Activated naive CD4-positive, alpha-beta T cell treated with anti-CD3 and anti-CD28 coated beads, Interleukin-2, amount 10 ng/mL, durations not matched to agents 7 days and 5 days (primary cell): ENCODE results near the gene TVP23B.
"Not testable (repeated sequence)": the region's sequence is repeated elsewhere in the genome, so short reads cannot be mapped to it uniquely, and the experiment has no call there.

Experiments
- CTCF ChIA-PET: fragments of 350-600 bp; sonication (Branson Sonifier 250); formaldehyde crosslinking; loops from one replicate; lab custom pipeline; 2021; ENCODE audit warnings: antibody characterized with exemption; lab: Charles Lee
- DNase-seq: peaks from one replicate; pipeline ENCODE4 v3.0.0-alpha.2; 2020
- H3K27ac Mint-ChIP-seq: one replicate; pipeline ENCODE4 v1.8.0; 2021; ENCODE audit warnings: mild to moderate bottlenecking, moderate library complexity, mixed read lengths
- H3K27me3 Mint-ChIP-seq: one replicate; pipeline ENCODE4 v1.8.0; 2021; ENCODE audit warnings: mild to moderate bottlenecking, mixed read lengths
- H3K36me3 Mint-ChIP-seq: one replicate; pipeline ENCODE4 v1.8.0; 2021; ENCODE audit warnings: mixed read lengths
- H3K4me1 Mint-ChIP-seq: one replicate; pipeline ENCODE4 v1.8.0; 2021; ENCODE audit warnings: mixed read lengths
- H3K4me3 Mint-ChIP-seq: one replicate; pipeline ENCODE4 v1.8.0; 2021; ENCODE audit warnings: mild to moderate bottlenecking, moderate library complexity, mixed read lengths
- H3K9me3 Mint-ChIP-seq: one replicate; pipeline ENCODE4 v1.8.0; 2021; ENCODE audit warnings: mixed read lengths

TVP23B gene

GRCh38 chr17:18760221-18760620 lies 20.8 kb upstream of the TVP23B start:
- CTCF ChIA-PET, H3K4me1 Mint-ChIP-seq, H3K27ac Mint-ChIP-seq, H3K4me3 Mint-ChIP-seq, H3K36me3 Mint-ChIP-seq, DNase-seq, H3K27me3 Mint-ChIP-seq, H3K9me3 Mint-ChIP-seq: not testable (repeated sequence)

GRCh38 chr17:18770572-18770971 lies 10.4 kb upstream of the TVP23B start:
- H3K27ac Mint-ChIP-seq, H3K36me3 Mint-ChIP-seq: not testable (repeated sequence)

GRCh38 chr17:18771066-18771465 lies 9.9 kb upstream of the TVP23B start:
- CTCF ChIA-PET = not testable (repeated sequence)

More at GRCh38 chr17:18770572-18770971, 10.4 kb upstream of the TVP23B start:
- CTCF ChIA-PET, DNase-seq, H3K9me3 Mint-ChIP-seq, H3K4me1 Mint-ChIP-seq, H3K4me3 Mint-ChIP-seq: not testable (repeated sequence)
- peaks cover 14% of the 10 kb centered on the region for H3K27me3 Mint-ChIP-seq

GRCh38 chr17:18772471-18772870 lies 8.5 kb upstream of the TVP23B start:
- DNase-seq = no peak
- no peaks in the 10 kb centered on the region for H3K36me3 Mint-ChIP-seq
- H3K4me3 Mint-ChIP-seq = no peak overlapping the region
- H3K4me1 Mint-ChIP-seq = no peaks in the 10 kb centered on the region
- no peaks in the 10 kb centered on the region for H3K9me3 Mint-ChIP-seq
- H3K27ac Mint-ChIP-seq = no peak overlapping the region
- CTCF ChIA-PET = no interaction called here
- peaks cover 19% of the 10 kb centered on the region for H3K27me3 Mint-ChIP-seq

More at GRCh38 chr17:18771066-18771465, 9.9 kb upstream of the TVP23B start:
- not testable (repeated sequence) for H3K4me1 Mint-ChIP-seq, H3K36me3 Mint-ChIP-seq, H3K27ac Mint-ChIP-seq, H3K9me3 Mint-ChIP-seq, DNase-seq, H3K4me3 Mint-ChIP-seq
- H3K27me3 Mint-ChIP-seq = peaks cover 19% of the 10 kb centered on the region

- CTCF ChIA-PET, H3K9me3 Mint-ChIP-seq, DNase-seq, H3K27me3 Mint-ChIP-seq, H3K36me3 Mint-ChIP-seq: not testable (repeated sequence)
- peak overlapping the region; percentile 81 for H3K27ac Mint-ChIP-seq
- peak overlapping the region; percentile 71 for H3K4me3 Mint-ChIP-seq
- H3K4me1 Mint-ChIP-seq = peaks cover 17% of the 10 kb centered on the region
These were observed 822 bp downstream of the TVP23B start for GRCh38 chr17:18781805-18782204.

GRCh38 chr17:18785933-18786332 lies 5.0 kb downstream of the TVP23B start:
- DNase-seq, H3K4me3 Mint-ChIP-seq, H3K27me3 Mint-ChIP-seq, H3K27ac Mint-ChIP-seq, H3K36me3 Mint-ChIP-seq, CTCF ChIA-PET, H3K9me3 Mint-ChIP-seq: not testable (repeated sequence)
- H3K4me1 Mint-ChIP-seq = peaks cover 19% of the 10 kb centered on the region

- H3K27ac Mint-ChIP-seq, DNase-seq, CTCF ChIA-PET, H3K36me3 Mint-ChIP-seq, H3K4me3 Mint-ChIP-seq, H3K9me3 Mint-ChIP-seq, H3K27me3 Mint-ChIP-seq: not testable (repeated sequence)
- peaks cover 19% of the 10 kb centered on the region for H3K4me1 Mint-ChIP-seq
These were observed 5.9 kb downstream of the TVP23B start for GRCh38 chr17:18786890-18787289.

- H3K27ac Mint-ChIP-seq, H3K36me3 Mint-ChIP-seq, H3K4me1 Mint-ChIP-seq, H3K27me3 Mint-ChIP-seq, H3K4me3 Mint-ChIP-seq, CTCF ChIA-PET, DNase-seq, H3K9me3 Mint-ChIP-seq: not testable (repeated sequence)
These were observed 10.4 kb downstream of the TVP23B start for GRCh38 chr17:18791402-18791801.

GRCh38 chr17:18794841-18795240 lies 13.9 kb downstream of the TVP23B start:
- peaks cover 20% of the 10 kb centered on the region for H3K36me3 Mint-ChIP-seq
- H3K4me3 Mint-ChIP-seq = not testable (repeated sequence)

GRCh38 chr17:18796887-18797286 lies 15.9 kb downstream of the TVP23B start:
- H3K4me1 Mint-ChIP-seq, H3K9me3 Mint-ChIP-seq, H3K27ac Mint-ChIP-seq, H3K27me3 Mint-ChIP-seq, DNase-seq, H3K4me3 Mint-ChIP-seq, CTCF ChIA-PET: not testable (repeated sequence)
- peaks cover 21% of the 10 kb centered on the region for H3K36me3 Mint-ChIP-seq

More at GRCh38 chr17:18794841-18795240, 13.9 kb downstream of the TVP23B start:
- H3K4me1 Mint-ChIP-seq, H3K27me3 Mint-ChIP-seq, H3K9me3 Mint-ChIP-seq, DNase-seq, H3K27ac Mint-ChIP-seq, CTCF ChIA-PET: not testable (repeated sequence)

GRCh38 chr17:18803458-18804245 lies 22.7 kb downstream of the TVP23B start:
- H3K27ac Mint-ChIP-seq, H3K4me3 Mint-ChIP-seq, H3K4me1 Mint-ChIP-seq, H3K9me3 Mint-ChIP-seq, DNase-seq, CTCF ChIA-PET, H3K27me3 Mint-ChIP-seq: not testable (repeated sequence)
- peaks cover 20% of the 10 kb centered on the region for H3K36me3 Mint-ChIP-seq

- CTCF ChIA-PET, H3K4me3 Mint-ChIP-seq, H3K27me3 Mint-ChIP-seq, H3K27ac Mint-ChIP-seq, H3K36me3 Mint-ChIP-seq, DNase-seq, H3K4me1 Mint-ChIP-seq, H3K9me3 Mint-ChIP-seq: not testable (repeated sequence)
These were observed 34.9 kb downstream of the TVP23B start for GRCh38 chr17:18815924-18816323.

- H3K36me3 Mint-ChIP-seq, H3K4me1 Mint-ChIP-seq, CTCF ChIA-PET, H3K27ac Mint-ChIP-seq, H3K4me3 Mint-ChIP-seq, H3K9me3 Mint-ChIP-seq: not testable (repeated sequence)
- peaks cover 11% of the 10 kb centered on the region for H3K27me3 Mint-ChIP-seq
- peak; percentile 62 for DNase-seq
These were observed 35.7 kb downstream of the TVP23B start for GRCh38 chr17:18816489-18817371.

GRCh38 chr17:18821430-18821829 lies 40.4 kb downstream of the TVP23B start:
- H3K9me3 Mint-ChIP-seq, H3K4me1 Mint-ChIP-seq, H3K27ac Mint-ChIP-seq, DNase-seq, CTCF ChIA-PET, H3K36me3 Mint-ChIP-seq, H3K4me3 Mint-ChIP-seq: not testable (repeated sequence)
- peaks cover 19% of the 10 kb centered on the region for H3K27me3 Mint-ChIP-seq

- H3K4me3 Mint-ChIP-seq, DNase-seq, H3K36me3 Mint-ChIP-seq, H3K27me3 Mint-ChIP-seq, H3K4me1 Mint-ChIP-seq, H3K9me3 Mint-ChIP-seq, H3K27ac Mint-ChIP-seq, CTCF ChIA-PET: not testable (repeated sequence)
These were observed 46.6 kb downstream of the TVP23B start for GRCh38 chr17:18827613-18828012.
